Neural progenitor cell (in vitro differentiated cells): Measurements from ENCODE around the gene KBTBD8.

Experiments
- EZH2 ChIP-seq: fragments of 200-600 bp; sonication (generic); IDR thresholded peaks from 2 replicates; pipeline ENCODE4 v1.6.1; 2017; ENCODE audit warnings: antibody characterized with exemption, mild to moderate bottlenecking, moderate library complexity
- TF ChIP-seq, protein P1 (sequence below): fragments of 200-600 bp; sonication (generic); IDR thresholded peaks from 2 replicates; pipeline ENCODE4 v1.5.1; 2017; ENCODE audit warnings: antibody characterized with exemption, mild to moderate bottlenecking

DNA sequence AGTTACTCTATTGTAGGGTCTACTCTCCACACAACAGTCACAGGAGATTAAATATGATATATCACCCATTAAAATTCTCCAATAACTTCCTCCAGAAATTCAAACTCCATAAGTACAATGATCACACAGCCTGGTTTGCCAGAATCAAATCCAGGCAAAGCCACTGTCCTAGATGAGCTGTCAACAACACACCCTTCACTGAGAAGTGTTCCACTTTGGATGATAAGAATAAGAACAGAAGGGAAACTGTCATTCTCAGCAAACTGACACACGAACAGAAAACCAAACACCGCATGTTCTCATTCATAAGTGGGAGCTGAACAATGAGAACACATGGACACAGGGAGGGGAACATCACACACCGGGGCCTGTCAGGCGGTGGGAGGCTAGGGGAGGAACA lies 41.4 kb upstream of the KBTBD8 start:
- TF ChIP-seq, protein P1, sequence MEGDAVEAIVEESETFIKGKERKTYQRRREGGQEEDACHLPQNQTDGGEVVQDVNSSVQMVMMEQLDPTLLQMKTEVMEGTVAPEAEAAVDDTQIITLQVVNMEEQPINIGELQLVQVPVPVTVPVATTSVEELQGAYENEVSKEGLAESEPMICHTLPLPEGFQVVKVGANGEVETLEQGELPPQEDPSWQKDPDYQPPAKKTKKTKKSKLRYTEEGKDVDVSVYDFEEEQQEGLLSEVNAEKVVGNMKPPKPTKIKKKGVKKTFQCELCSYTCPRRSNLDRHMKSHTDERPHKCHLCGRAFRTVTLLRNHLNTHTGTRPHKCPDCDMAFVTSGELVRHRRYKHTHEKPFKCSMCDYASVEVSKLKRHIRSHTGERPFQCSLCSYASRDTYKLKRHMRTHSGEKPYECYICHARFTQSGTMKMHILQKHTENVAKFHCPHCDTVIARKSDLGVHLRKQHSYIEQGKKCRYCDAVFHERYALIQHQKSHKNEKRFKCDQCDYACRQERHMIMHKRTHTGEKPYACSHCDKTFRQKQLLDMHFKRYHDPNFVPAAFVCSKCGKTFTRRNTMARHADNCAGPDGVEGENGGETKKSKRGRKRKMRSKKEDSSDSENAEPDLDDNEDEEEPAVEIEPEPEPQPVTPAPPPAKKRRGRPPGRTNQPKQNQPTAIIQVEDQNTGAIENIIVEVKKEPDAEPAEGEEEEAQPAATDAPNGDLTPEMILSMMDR: no peak
- TF ChIP-seq EZH2: no peak
